ENCODE results near the gene ASH1L.
"Not testable (repeated sequence)": the region's sequence is repeated elsewhere in the genome, so short reads cannot be mapped to it uniquely, and the experiment has no call there.

The ASH1L gene

DNA sequence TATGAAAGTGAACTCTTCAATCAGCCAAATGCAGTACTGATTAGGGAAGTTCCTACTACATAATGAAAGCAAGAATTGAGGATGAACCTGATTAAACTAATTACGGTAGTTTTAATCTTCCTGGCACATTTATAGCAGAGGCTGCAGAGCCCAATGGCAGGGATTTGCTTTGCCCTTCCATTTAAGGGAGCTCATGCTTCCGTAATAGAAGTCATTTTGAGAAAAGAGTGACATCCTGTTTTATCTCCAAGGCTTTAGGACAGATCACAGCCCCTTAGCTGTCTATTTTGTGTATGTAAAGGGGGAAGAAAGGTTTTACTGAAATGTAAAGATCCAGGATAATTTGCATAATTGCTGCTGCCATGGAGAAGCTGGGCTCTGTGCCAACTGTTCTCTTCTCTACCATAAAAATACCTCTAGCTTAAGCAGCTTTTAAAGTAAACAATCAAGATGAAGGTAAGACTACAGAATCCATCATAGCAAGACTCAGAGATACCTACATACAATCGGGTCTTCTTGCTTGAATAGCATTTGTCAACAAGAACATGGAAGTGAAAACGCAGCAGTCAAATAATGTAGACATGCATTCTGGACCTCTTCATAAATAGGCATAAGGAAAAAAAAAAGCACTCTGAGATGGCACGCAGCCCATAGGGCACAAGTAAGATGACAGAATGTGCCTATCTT lies 62.5 kb downstream of the ASH1L start:
- no peak for DNase-seq (ENCODE audit: extremely low read depth in 1 of 2, low read depth in 1 of 2)

DNA sequence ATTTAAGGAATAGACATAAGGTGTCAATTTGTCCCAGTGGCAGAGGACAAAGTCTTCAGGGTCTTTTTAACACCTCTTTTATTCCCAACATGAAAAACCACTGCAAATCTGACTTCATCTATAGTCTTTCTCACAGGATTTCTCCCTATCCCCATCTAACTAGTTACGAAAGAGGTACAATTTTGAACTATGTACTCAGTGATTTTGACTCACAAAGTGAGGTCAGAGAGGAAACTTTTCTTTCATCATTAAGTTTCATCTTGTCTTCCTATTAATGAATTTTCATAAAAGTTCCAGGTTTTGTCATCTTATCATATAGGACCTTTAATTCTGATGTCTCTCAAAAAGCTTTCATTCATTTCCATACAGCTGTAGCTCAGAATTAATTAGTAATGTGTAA lies 63.3 kb downstream of the ASH1L start:
- DNase-seq (ENCODE audit: extremely low read depth in 1 of 2, low read depth in 1 of 2): no peak

DNA sequence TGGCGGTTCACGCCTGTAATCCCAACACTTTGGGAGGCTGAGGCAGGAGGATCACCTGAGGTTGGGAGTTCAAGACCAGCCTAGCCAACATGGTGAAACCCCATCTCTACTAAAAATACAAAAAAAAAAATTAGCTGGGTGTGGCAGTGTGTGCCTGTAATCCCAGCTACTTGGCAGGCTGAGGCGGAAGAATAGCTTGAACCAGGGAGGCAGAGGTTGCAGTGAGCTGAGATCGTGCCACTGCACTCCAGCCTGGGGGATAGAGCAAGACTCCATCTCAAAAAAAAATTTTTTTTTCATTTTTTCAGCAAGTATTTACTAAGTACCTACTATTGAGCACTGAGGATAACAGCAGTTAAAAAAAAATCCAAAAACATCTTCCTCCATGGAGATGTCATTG lies 69.0 kb downstream of the ASH1L start:
- DNase-seq (ENCODE audit: extremely low read depth in 1 of 2, low read depth in 1 of 2): not testable (repeated sequence)

DNA sequence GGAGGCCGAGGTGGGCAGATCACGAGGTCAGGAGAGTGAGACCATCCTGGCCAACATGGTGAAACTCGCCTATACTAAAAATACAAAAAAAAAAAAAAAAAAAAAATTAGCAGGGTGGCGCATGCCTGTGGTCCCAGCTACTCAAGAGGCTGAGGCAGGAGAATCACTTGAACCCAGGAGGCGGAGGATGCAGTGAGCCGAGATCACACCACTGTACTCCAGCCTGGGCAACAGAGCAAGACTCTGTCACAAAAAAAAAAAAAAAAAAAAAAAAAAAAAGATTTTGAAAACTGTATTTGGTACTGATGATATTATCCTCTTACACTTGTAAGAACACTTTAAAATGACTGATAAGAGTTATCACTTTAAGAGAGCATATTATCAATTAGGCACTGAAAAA lies 74.2 kb downstream of the ASH1L start:
- not testable (repeated sequence) for DNase-seq (ENCODE audit: extremely low read depth in 1 of 2, low read depth in 1 of 2)

DNA sequence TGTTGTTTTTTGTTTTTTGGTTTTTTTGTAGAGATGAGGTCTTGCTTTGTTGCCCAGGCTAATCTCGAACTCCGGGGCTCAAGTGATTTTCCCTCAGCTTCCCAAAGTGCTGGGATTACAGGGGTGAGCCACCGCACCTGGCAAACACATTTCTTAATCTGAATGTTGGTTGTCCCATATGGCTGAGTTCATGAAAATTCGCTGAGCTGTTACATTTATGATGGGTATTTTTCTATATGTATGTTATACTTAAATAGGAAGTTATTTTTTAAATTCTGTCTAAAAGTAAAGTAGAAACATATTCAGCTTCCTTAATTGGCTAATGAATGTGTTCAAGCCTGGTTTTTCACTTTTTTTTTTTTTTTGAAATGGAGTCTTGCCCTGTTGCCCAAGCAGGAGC lies 75.1 kb downstream of the ASH1L start:
- DNase-seq (ENCODE audit: extremely low read depth in 1 of 2, low read depth in 1 of 2): no peak

DNA sequence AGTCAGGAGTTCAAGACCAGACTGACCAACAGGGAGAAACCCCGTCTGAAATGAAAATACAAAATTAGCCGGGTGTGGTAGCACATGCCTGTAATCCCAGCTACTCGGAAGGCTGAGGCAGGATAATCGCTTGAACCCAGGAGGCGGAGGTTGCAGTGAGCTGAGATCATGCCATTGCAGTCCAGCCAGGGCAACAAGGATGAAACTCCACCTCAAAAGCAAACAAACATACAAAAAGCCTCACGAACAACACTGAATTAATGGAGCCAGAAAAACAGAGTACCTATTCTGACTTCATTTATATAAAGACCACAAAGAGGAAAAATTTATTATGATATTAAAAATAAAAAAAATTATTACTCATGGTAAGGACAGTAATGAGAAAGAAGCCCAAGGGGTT lies 75.7 kb downstream of the ASH1L start:
- not testable (repeated sequence) for DNase-seq (ENCODE audit: extremely low read depth in 1 of 2, low read depth in 1 of 2)

DNA sequence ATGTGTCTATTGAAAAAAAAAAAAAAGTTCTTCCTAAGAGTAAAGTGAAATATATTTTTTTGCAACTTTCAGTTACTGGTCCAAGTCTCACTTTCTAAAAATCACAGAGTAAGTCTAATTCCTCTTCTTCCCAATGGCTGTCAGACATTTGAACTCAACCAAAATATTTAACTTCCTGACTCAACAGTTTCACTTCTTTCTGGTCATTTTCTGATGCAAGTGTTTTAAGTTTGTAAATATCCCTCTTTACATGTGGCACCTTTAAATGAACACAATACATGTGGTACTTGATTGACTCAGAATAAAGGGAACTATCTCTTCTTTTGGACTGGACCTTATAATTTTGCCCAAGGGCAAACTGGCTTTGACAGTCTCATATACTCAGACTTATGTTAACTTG lies 76.7 kb downstream of the ASH1L start:
- DNase-seq (ENCODE audit: extremely low read depth in 1 of 2, low read depth in 1 of 2): no peak

DNA sequence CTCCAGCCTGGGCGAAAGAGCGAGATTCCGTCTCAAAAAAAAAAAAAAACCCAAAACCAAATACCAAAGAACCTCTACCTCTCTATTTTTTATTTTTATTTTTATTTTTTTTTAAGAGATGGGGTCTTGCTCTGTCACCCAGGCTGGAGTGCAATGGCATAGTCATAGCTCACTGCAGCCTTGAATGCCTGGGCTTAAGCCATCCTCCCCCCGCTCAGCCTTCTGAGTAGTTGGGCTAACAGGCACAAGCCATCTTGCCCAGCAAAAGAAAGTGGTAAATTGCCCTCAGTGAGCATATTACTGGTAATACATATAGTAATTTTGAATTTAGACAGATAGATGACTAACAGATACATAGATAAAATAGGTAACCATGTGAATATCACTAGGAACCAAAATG lies 77.4 kb downstream of the ASH1L start:
- no peak for DNase-seq (ENCODE audit: extremely low read depth in 1 of 2, low read depth in 1 of 2)

DNA sequence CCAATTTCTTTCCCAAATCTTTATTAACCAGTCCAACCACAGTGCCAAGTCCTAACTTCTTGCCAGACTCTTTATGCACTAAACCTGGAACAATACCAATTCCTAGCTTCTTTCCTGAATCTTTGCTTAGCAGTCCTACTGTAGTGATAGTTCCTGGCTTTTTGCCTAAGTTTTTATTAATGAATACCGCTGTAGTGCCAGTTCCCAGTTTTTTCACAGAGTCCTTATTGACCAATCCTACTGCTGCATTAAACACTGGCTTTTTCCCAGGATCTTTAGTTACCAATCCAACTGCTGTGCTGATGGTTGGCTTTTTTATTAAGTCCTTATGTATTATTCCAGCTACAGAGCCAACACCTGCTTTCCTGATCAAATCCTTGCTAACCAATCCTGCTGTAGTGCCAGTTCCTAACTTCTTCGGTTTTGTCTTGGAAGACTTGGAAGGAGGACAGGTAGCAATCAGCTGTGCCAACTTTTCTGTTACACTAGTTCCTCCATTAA lies 80.8 kb downstream of the ASH1L start:
- no peak for DNase-seq (ENCODE audit: extremely low read depth in 1 of 2, low read depth in 1 of 2)

DNA sequence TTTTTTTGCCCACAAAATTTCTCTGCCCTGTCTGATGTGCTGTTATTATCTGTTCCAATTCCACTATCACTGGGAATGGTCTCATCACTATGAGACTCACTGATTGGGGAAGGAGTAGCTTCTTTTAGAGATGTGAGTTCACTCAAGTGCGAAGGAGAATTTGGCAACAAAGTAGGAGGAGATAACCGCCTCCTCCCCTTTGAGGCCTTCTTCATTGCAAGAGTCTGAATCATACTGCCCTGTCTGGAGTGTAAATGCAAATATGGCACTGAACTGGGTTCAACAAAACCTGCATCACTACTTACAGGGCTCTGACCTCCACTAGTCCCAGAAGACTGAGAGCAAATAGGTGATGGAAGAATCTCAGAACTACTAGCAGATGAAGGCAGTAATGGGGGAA lies 83.4 kb downstream of the ASH1L start:
- DNase-seq (ENCODE audit: extremely low read depth in 1 of 2, low read depth in 1 of 2): no peak

DNA sequence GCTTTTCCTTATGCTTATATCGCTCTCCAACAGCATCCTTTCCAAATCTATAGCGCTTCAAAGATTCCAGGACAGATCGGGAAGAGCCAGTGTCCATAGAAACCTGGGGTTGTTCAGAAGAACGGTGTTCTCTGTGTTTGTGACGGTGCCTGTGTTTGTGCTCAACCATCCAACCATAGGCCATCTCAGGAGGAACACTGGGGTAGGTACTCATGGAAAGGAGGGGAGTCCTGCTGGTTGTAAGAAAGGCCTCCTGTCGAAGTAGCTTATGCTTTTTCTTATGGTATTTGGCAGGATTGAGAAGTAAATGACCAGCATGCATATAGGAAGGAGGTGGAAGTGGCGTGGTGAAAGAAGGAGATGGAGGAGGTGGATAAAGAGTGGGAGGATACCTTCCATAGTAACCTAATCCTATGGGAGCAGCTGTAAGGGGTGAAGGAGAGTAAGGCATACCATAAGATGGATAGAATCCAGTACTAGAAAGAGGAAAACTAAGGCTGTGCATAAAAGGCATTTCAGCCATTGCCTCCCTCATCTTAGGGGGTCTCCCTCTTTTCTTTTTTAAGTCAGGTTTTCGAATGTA lies 84.2 kb downstream of the ASH1L start:
- no peak for DNase-seq (ENCODE audit: extremely low read depth in 1 of 2, low read depth in 1 of 2)

DNA sequence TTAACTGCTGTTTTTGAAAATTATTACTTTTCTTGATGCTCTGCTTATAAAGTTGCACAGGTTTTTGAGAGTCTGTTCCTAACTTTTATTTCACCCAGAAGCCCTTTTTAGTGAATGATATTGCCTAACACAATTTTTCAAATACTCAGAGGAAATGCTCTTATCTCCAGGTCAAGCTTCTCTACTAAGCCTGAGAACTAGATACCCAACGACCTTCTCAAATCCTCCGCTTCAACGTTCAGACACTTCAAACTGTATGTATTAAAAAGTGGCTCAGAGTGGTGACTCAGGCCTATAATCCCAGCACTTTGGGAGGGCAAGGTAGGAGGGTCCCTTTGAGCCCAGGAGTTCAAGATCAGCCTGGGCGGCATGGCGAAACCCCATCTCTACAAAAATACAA lies 88.5 kb downstream of the ASH1L start:
- no peak for DNase-seq (ENCODE audit: extremely low read depth in 1 of 2, low read depth in 1 of 2)

DNA sequence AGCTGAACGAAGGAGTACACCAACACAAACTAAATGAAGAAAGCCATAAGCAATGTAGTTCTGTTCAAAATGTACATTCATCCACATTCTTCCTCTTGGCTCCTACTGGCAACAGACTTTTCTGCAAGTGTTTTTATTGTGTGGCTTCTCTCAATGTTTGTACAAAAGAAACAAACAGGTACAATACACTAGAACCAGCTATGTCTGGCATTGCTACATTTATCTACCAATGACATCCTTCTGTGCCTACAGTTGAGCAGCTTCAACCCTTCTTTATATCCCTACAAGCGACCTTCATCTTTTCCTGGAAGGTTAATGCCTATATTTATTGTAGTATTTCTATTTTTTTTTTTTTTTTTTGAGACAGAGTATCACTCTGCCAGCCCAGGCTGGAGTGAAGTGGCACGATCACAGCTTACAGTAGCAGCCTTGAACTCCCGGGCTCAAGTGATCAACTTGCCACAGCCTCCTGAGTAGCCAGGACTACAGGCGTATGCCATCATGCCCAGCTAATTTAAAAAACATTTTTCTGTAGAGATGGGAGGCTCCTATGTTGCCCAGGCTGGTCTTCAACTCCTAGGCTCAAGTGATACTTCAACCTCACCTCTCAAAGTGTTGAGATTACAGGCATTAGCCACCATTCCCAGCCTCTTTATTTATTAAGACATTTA lies 89.3 kb downstream of the ASH1L start:
- no peak for DNase-seq (ENCODE audit: extremely low read depth in 1 of 2, low read depth in 1 of 2)

DNA sequence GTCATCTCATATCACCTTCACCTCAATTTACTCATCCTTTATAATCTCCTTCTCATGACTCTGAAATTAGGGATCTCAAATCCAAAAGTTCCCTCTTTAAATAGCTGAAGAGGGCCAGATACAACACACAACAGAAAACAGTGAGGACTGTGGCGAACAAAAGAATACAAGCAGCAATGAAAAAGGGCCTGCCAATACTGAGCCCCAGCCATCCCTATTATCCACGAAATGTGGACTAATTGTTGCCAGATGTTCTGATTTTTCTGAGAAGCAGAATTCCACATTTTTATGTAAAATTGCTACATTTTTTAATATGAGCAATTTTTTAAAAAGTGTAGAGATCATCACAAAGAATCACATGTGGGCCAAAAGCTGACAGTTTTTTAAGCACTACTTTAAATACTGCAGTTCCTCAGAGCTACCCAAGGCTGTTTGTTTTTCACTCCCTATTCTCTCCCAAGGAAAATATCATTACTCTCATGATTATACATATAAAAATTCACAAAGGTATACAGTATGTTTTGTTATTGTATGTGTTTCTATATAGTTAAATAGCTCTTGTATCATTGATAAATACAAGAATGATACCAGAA lies 90.0 kb downstream of the ASH1L start:
- no peak for DNase-seq (ENCODE audit: extremely low read depth in 1 of 2, low read depth in 1 of 2)

DNA sequence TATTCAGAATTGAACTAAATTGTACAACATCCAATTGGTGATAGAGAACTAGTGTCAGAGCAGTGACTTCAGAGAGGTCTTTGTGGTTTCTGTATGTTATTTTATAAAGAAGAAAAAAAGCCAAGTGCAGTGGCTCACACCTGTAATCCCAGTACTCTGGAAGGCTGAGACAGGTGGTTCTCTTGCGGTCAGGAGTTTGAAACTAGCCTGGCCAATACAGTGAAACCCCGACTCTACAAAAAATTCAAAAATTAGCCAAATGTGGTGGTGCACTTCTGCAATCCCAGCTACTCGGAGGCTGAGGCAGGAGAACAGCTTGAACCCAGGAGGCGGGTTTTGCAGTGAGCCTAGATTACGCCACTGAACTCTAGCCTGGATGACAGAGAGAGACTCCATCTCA lies 90.7 kb downstream of the ASH1L start:
- no peak for DNase-seq (ENCODE audit: extremely low read depth in 1 of 2, low read depth in 1 of 2)

DNA sequence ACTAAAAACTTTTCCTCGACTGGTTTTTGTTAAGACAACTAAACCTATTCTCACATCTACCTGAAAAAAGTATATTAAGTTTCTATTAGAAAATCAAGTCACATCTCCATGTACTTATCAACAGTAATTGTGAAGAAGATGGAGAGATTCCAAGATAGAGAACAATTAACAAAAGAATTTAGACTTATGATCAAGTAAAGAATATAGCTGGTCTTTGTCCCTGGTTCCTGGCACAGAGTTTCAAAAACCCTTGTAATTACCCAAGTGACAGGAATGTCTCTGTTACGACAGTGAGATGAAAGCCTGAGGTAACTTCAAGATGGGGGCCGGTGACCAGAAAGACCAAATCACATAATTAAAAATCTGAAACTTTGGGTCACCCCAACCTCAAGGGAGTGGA lies 91.6 kb downstream of the ASH1L start:
- DNase-seq (ENCODE audit: extremely low read depth in 1 of 2, low read depth in 1 of 2): no peak

DNA sequence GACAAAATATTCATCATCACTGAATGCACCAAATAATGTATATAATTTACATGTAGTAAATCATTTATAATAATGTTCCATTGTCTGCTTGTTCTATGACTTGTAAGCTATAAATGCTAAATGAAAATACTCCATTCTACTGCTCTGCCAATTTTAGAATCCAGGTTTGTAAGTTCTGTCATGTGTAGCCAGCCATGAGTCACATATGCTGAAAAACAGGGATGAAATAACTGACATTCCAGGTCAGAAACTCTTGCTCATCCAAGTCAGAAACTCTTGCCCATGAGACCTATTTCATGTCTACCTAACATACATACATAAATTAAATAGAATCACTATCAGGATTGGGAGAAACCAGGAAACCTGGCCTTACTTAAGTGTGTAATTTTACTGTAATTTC lies 95.6 kb downstream of the ASH1L start:
- DNase-seq (ENCODE audit: extremely low read depth in 1 of 2, low read depth in 1 of 2): no peak

DNA sequence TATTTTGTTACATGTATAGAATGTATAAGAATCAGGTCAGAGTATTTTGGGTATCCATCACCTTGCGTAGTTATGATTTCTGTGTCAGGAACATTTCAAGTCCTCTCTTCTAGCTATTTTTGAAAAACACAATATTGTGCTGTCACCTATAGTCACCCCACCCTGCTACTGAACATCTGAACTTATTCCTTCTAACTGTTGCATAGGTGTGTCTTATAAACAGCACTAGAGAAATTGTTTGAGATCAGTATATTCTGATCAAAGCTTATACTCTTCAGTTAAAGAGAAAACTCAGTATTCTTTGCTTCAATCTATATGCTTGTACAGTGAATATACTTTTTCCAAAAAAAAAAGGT lies 96.0 kb downstream of the ASH1L start:
- DNase-seq (ENCODE audit: extremely low read depth in 1 of 2, low read depth in 1 of 2): no peak

DNA sequence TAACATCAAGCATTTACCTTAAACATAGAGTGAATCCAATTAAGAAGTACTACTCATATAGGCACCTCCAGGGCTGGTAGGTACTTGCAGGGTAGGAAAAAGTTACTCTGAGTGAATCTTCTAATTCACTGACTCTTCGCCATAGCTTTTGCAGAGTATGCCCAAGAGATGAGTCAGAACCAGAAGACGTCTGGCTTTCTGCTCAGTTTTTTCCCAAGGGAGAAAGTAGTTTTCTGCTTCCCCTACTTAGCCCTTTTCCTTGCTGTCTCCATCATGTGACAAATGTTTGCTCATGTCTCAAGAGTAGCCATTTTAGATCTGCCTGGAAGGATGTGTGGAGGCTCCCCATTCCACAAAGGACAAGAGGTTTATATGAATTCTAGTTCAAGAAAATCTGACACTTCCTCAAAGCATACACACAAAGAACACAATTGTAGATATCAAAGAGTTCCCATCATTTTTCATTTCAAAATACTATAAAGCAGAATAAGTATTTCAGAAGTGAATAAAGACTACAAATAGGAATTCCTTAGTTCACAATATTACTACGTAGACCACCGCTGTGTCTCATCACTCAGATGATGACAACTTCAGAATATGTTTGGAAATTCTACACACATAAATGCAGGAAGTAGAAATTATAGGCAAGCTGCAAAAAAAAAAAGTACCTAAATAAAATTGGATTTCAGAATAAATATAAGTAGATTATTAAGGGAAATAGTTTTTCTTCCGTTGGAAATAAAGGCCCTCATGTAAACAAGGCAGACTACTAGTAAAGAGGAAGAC lies 98.5 kb downstream of the ASH1L start:
- no peak for DNase-seq (ENCODE audit: extremely low read depth in 1 of 2, low read depth in 1 of 2)

DNA sequence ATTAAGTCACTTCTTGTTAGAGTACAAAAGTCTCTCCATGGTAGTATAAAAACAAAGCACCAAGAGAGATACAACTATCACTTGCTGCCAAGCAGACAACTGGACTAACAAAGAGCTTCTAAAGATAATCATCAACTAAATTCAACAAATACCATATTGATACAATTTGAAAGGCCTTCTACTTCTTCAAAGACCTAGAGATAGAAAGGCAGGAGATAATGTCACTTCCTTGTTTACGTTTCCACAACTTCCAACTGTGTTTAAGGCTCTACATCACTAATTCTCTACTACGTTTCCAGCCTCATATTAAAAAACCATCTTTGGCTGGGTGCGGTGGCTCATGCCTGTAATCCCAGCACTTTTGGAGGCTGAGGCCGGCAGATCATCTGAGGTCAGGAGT lies 104.5 kb downstream of the ASH1L start:
- DNase-seq (ENCODE audit: extremely low read depth in 1 of 2, low read depth in 1 of 2): no peak

DNA sequence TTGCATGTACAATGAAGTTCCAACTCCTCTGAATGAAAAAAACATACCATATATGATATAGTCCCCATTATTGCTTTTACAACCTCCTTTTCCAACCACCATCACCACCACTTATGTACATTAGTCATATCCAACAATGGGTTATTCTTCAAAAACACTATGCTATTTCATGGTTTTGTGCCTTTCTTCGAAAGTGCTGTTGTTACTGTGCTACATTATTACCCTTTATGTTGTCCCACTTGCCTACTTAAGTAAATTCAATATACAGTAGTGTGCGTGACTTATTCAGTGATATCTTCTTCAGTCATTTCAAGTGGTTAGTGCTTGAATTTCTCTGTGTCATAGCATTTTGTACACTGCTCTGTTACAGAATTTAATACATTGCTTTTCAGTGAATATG lies 105.3 kb downstream of the ASH1L start:
- no peak for DNase-seq (ENCODE audit: extremely low read depth in 1 of 2, low read depth in 1 of 2)

Measured in activated CD8-positive, alpha-beta memory T cell treated with anti-CD3 and anti-CD28 coated beads for 1 hour (primary cell).